Central memory CD4-positive, alpha-beta T cell (primary cell): ENCODE data around the gene DGCR2.
A peak's percentile ranks its signal among the peaks of the same experiment; 100 is the strongest.

Experiments
- DNase-seq: peaks from one replicate; pipeline ENCODE4 v3.0.0; 2022

DGCR2 gene

DNA sequence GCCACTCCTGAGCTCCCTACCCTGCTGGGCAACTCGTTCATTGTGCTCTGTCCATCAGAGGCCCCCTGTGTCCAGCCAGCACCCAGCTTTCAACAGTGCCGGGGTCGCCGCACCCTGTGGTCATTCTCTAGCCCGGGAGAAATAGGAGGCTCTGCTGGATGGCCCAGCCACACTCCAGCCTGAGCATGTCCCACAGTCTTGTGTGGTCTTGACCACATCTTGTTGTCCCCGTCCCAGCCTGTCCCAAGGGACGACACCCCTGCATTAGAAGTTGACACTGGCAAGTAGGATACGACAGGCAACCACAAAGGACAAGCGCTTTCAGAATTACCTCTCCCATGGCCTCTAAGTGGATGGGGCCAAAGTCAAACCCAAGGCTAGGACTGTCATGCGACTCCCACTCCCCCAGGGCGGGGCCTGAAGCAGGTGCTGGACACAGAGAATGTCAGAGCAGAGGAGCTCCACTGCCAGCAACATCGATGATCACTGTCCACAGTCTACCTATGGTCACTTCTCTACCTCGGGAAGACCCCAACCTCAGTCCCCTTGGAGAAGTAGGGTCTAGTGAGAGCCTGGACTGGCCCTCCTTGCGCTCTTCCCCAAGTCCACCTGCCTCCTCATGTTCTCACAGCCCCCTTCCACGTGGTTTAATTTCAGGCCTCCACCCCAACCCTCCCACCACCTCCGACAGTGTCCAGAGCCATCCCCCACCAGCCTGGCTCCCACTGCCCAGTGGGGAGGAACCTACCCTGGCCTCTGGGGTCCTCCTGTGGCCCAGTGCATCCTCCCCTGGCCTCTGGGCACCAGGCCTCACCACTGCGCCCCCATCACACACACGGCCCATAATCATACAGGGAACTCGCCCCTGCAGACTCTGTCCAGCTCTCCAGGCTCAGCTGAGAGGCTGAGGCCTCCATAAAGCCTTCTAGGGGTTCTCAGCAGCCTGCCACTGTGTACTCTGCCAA, 4.4 kb upstream of the DGCR2 start:
- DNase-seq: no peak

DNA sequence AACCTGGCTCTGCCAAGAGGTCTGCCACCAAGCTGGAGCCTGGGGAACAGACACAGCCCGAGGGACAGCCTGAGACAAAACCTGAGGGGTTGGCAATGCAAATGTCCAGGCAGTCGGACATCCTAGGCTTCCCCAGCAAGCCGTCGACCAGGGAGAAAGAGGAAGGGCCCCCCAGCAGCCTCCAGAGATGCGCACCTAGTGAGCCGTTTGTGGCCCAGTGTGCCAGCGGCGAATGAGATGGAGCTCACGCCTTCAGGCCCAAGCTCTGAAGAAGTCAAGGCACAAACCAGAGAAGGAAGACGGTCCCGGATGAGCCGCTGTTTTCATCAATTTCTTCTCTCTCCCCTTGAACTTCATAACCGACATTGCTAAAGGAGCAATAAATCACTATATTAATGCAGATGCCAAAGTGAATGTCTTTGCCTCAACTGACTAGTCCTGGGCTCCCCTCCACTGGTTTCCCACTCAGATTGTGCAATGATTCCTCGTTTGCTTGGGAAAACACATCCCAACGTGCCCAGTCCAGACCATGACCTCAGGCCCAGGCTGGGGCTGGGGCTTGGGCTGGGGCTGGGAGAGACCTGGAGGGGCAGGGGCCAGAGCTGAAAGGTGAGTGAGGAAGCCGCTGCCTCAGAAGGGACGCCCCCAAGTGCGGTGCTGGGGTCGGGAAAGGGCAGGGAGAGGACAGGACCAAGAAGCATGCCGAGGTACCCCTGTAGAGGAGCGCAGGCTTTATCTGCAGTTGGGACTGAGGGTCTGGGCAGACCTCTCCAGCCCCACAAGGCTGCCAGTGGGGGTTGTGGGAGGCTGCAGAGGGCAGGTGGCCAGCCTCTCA, 3.5 kb upstream of the DGCR2 start:
- no peak for DNase-seq

DNA sequence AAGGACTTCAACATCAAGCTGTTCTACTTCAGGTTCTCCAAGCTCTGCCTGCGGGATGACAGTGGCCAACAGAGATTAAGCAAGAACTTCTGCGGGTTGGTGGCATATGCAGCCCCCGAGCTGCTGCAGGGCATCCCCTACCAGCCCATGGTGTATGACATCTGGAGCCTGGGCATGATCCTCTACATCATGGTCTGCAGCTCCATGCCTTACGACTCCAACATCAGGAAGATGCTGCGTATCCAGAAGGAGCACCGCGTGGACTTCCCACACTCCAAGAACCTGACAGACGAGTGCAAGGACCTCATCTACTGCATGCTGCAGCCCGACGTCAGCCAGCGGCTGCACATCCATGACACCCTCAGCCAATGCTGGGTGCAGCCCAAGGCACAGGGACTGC, 2.8 kb upstream of the DGCR2 start:
- no peak for DNase-seq

DNA sequence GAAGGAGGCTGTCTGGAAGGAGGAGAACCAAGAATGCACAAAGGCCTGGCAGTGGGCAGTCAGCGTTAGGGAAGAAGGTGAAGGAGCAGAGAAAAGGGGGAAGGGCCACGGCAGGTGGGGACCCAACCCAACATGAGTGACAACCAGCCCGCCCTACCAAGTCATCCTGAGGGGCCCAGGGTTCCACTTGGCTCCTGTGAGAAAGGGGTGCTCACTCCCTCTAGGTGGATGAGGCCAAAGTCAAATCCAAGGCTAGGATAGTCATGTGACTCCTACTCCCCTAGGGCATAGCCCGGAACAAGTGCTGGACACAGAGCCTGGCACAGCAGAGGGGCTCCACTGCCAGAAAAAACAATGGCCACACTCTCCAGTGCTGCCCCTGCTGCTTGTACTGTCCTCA, 2.2 kb upstream of the DGCR2 start:
- no peak for DNase-seq

- DNase-seq: no peak
Measured at GRCh38 chr22:19123936-19124335, 1.7 kb upstream of the DGCR2 start.

DNA sequence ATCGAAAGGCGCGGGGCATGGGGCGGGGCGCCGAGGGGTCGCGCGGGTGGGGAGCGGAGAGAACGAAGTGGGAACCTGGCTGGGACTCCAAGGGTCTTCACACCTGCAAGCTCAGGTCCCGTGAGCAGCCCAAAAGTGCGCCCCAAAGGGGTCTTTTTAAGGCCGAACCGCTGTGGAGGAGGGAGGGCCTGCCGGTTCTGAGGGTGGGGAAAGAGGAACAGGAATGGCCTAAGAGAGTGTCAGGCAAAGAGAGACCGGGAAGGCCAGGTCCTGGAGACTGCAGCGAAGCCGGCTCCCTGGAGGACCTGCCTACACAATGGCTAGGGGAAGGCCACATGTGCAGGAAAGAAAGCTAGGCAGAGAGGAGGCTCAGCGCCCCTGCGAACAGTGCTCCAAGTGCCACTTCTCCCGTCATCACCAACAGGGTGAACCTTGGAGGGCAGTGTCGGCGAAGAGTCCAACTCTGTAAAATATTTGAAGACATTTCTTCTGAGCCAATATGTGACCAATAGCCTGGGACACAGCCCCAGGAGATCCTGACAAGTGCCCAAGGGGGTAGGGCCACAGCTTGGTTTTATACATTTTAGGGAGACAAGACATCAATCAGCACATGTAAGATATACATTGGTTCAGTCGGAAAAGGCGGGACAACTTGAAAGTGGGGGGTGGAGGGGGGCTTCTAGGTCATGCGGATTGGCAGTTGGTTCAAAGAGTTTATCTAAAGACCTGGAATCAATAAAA, 710 bp upstream of the DGCR2 start:
- DNase-seq: no peak

DNA sequence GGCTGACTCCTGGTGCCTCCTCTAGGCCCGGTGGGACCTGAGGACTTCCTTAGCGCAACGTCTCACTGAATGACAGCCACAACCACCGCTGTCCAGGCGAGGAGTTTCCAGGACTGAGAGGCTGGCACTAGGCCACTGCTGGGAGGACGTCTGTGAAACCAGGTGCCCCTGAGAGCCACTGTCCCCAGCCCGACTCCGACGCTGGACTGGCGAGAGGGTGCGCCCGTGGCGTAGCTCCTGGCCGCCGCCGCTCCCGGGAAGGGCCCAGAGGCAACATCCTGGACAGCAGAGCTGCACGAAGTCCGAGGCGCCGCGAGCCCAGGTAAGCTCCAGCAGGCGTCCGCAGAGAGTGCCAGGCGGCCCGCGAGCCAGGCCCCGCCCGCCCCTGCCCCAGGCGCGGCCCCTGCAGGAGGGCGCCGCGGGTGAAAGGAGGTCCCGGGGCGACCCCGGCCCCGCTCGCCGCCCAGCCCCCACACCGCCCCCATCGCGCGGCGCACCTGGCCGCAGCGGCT, 525 bp downstream of the DGCR2 start:
- peak; percentile 8 for DNase-seq

DNA sequence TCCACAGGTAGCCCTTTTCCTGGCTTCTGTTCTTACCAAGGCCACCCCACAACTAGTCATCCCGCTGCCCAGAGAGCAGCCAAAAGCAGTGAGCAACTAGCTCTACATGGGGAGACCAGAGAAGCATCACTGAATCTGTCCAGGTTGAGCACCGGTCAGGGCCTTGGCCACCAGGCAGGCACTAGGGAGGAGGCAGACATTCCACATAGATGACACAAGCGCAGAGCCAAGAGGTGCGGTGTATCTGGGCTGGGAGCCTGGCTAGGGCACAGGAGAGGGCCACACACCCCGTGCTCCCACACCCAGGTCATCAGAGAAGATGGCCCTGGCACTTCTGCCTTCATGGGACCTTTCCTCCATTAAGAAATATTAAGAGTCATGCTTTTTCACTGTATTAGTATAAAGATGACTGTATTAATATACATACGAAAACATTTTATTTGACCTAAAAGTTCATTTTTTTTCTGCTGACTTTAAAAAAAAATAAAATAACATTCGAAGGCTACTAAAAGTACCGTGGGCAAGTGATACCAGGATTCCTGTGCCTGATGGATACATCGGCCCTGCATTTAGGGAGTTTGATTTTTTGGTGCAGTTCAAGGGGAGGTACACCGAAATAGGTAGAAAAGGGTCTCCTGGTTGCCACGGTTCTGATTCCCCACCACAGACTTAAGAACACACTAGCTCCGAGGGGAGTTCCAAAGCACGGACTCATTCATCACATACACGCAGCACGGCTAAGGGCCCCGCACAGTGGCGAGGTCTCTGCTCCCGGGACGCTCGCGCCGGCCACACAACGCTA, 1.2 kb downstream of the DGCR2 start:
- DNase-seq: no peak

DNA sequence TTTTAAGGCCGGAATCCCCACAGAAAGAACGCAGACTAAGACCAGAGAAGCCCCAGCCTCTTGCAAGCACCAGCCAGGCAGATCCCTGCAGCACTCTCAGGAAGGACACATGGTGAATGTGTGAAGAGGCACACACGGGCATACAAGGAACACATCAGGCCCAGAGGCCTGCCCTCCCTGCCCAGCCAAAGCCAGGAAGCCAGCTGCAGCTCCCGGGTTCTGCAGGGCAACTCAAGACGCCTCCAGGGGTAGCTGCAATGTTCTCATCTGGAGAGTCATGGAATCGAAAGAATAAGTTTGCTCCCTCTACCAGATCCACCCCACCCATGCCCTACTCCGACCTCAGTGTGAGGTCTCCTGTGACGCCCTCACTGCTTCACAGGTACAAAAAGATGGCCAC, 2.3 kb downstream of the DGCR2 start:
- DNase-seq: no peak

- DNase-seq: no peak
Measured at GRCh38 chr22:19118329-19118880, 3.8 kb downstream of the DGCR2 start.

DNA sequence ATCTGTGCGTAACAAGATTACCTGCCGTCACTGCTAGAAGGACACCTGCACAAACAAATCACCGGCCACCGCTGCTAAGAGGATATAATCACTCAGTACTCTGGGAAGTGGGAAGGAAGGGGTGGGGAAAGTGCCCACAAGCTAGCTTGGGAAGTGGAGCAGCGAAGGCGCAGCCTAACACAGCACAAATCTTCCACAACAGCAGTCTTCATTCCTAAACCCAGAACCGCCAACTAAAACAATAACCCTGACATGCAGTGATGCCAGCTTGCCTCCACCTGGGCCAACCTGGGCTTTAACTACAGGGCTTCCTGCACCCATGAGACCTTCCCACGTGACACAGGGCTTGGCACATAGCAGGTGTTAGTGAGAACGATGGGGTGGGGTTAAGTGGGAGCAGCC, 5.1 kb downstream of the DGCR2 start:
- no peak for DNase-seq

DNA sequence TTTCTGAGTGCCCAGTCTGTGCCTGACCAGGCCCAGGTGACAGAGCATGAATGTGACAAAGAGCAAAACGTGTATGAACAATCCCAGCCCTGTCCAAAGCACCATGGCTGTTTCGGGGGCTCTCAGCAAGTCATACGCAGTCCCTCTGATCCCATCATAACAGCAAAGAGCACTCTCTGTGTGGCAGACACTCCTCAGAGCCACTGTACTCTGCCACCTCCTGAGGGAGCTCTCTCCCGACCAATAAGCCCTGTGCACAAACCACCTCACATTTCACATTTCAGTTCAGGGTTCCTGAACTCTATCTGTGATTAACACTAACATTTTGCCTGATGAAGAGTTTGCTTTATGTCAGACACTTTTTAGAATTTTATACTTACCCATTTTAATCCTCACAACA, 6.6 kb downstream of the DGCR2 start:
- no peak for DNase-seq

- no peak for DNase-seq
Measured at GRCh38 chr22:19114984-19115552, 7.1 kb downstream of the DGCR2 start.

DNA sequence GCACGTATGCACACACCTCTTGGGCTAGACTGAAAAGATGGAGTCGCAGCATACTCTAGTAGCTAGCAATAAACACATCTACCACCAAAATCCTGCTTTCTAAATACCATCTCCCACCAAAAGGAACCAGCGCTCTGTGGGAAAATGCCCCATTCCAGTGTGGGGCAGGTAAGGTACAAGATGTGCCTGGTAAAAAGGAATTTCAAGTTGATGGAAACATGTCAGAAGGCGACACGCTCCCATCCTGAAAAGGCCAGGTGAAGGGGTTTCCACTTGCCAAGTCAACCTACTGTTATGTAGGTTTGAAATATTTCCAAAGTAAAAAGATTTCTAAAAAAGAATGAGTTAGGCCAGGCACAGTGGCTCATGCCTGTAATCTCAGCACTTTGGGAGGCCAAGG, 8.8 kb downstream of the DGCR2 start:
- no peak for DNase-seq

DNA sequence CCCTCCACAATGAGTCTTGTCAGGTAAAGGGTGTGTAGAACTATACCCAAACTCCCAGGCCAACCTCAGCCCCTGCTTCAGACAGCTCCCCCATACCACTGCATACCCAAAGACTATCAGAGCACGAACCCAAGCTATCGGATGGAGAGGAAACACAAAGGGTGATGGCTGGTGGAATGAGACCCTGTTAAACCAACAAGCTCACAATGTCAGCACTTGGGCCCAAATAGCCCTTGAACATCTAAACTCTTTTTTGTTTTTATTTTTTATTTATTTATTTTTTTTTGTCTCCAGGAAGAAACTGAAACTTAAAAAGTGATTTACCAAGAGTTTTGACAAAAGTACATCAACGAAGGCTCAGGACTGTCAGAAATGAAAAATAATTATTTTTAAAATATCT, 10.6 kb downstream of the DGCR2 start:
- no peak for DNase-seq

- DNase-seq: no peak
Measured at GRCh38 chr22:19111140-19111539, 11.1 kb downstream of the DGCR2 start.

DNA sequence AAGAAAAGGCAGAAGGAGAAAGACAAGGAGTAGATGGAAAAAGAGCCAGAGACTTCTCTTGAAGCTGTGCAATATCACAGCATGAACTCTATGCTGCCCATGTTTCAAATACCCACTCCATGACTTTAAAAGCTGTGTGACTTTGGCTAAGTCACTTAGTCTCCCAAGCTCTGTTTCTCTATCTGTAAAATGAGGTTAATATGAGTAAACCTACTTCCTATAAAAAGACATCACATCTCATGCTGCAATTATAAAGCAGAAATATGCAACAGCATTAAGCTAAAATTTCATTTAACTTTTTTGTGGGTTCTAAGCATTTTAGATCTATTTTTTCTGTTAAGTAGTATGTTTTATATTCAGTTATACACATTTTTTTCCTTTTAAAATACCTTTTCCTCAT, 11.6 kb downstream of the DGCR2 start:
- no peak for DNase-seq

DNA sequence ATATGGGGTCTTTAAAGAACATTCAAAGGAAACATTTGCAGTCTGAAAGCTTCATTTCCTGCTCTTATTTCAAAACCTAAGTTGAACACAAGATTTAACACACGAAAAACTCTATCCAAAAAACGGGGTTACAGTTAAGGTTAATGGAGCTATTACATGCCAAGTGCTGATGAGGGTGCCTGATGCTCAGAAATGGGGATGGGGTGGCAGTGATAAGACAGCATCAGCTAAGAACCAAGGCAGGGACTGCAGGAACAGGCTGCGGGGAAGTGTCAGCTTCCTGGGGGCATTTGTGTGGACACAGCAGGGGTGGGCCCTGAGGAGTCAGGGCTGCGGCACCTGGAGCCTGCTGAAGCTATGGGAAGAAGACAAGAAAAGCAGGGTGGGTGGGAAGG, 12.2 kb downstream of the DGCR2 start:
- no peak for DNase-seq

DNA sequence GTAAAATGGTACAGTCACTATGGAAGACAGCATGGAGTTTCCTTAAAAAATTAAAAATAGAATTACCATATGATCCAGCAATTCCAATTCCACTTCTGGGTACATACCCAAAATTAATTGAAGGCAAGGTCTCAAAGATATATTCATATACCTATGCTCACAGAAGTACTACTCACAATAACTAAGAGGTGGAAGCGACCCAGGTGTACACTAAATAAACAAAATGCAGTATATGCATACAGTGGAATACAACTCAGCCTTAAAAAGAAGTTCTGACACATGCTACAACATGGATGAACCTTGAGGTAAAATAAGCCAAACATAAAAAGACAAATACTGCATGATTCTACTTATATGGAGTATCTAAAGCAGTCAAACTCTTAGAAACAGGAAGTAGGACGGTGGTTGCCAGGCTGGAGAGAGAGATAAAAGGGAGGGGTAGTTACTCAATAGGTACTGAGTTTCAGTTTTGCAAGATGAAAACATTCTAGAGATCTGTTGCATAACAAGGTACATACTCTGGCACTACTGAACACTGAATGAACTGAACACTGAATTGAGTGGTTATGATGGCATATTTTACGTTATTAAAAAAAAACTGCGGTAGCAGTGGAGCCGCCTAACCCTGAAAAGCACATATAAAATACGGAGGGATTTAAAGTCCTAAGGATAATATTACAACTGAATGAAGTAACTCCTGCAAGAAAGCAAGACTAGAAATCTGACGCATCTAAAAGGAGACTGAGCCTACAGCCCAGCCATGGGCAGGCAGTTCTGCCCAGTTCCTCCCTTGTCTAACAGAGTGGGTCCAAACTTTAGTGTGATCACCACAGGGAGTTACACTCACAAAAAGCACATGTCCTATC, 12.8 kb downstream of the DGCR2 start:
- peak; percentile 79 for DNase-seq

- DNase-seq: no peak
Measured at GRCh38 chr22:19108807-19109197, 13.4 kb downstream of the DGCR2 start.

- DNase-seq: no peak
Measured at GRCh38 chr22:19107730-19108074, 14.5 kb downstream of the DGCR2 start.
